ENCODE results near the gene TEP1. TPM values are rescaled to one million over a fixed set of nuclear protein-coding genes. Genes with fewer than 3 reads are reported as not detected.
A peak's percentile ranks its signal among the peaks of the same experiment; 100 is the strongest.
"Not testable (repeated sequence)": the region's sequence is repeated elsewhere in the genome, so short reads cannot be mapped to it uniquely, and the experiment has no call there.

TEP1 gene
- total RNA-seq: 10 to 100 TPM; 36.1 to 38.7 TPM
- long read RNA-seq, donor 1, partial matches to known transcripts: 1 of 1 reads
- long read RNA-seq, donor 1, other reads (novel, unspliced or antisense): 0 of 1 reads
- long read RNA-seq, donor 2, partial matches to known transcripts: 6 of 7 reads
- long read RNA-seq, donor 2, other reads (novel, unspliced or antisense): 1 of 7 reads

DNA sequence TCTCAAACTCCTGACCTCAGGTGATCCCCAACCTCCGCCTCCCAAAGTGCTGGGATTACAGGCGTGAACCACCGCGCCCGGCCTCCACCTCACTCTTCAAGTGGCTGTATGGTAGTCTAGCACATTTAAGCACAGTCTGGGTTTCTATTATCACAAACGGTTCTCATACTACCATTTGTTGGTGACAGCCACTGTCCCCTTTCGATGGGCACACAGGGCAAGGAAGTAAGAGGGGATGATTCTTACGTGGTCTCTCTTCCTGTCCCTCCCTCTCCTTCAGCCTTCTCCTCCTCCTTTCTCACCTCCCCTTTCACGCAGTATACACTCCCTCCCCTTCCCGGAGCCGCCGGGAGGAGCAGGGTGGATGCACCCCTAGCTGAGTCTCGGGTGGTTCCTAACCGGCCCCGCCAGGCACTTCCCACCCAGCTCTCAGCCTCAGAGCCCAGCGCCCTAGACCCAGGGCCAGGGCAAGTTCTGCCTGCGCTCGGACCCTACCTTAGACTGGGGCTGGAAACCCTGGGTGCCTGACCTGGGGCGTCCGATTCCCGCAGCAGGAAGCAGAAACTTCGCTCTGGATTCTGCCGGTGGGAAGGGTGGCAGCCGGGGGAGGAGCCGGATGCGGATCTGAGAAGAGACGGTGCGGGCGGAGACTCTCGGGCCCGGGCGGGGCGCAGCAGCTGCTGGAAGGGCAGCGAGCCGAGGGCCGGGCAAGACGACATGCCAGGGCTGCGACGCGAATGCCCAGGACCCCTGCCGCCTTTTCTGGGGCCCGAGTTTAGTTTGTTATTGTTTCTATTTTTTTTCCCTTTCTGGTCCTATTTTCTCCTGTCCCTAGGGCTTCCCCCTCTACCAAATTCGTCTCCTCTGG is at the start of gene TEP1:
Gene TEP1, minus strand, starts transcription at position 626 of the 868 bp plus-strand sequence. CDS start 5,062 bp downstream, outside the sequence.
- peak; percentile 97 for DNase-seq (ENCODE audit: low spot score)
- intact Hi-C loops (cut with DNase I): loop anchor here in 1 of 2 donors (5.0 kb wide), 2 partner anchors 199 to 269 kb away; partner anchors contain the start of gene RNASE4

DNA sequence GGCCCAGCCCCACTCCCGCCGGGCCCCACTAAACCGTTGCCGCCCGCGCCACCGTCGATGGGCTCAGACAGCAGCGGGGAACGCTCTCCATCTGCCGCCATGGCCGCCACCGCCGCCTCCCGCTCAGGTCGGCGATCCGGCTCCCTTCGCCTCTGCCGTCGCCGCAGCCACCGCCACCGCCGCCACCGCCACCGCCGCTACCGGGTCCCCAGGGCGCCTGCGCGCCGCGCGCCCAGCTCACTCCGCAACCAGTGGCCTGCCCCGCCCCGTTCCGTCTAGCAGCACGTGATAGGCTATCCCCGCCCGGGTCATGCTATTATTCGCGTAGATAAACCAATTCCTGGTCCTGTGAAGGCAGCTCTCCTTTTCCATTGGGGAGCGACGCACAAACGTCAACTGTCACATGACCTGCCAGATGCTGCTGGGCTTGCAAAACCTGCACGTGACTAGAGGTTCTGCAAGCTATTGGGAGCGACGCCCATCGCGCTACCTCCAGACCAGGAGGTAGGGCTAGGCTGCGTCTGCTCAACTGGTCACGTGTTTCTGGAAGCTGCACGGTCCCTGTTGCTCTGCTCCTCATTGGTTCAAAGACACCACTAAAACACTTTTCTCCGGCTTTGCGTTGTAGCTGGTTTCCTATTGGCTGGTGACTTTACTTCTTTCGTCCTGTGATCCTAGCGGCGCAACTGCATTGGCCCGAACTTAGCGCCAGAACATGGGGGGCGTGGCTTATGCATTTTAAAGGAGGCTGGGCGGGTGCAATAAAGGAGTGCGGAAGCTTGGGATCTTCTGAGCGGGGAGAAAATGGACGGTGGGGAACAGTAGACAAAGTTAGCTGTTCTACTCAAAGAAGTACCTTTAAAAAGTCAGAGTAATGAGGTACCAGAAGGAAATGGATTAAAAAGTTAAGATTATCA is 48.2 kb upstream of the TEP1 start, which contains the start of gene PIP4P1:
Gene PIP4P1, minus strand, starts transcription at position 210 of the 917 bp plus-strand sequence. Its CDS starts 109 bp downstream, at position 101.
- intact Hi-C loops (cut with DNase I): loop anchor here (2.0 to 10.0 kb wide), 2 partner anchors 153 to 227 kb away; partner anchors contain the start of gene ANG (in 1 of the 2)
- DNase-seq (ENCODE audit: low spot score): peak; percentile 99

DNA sequence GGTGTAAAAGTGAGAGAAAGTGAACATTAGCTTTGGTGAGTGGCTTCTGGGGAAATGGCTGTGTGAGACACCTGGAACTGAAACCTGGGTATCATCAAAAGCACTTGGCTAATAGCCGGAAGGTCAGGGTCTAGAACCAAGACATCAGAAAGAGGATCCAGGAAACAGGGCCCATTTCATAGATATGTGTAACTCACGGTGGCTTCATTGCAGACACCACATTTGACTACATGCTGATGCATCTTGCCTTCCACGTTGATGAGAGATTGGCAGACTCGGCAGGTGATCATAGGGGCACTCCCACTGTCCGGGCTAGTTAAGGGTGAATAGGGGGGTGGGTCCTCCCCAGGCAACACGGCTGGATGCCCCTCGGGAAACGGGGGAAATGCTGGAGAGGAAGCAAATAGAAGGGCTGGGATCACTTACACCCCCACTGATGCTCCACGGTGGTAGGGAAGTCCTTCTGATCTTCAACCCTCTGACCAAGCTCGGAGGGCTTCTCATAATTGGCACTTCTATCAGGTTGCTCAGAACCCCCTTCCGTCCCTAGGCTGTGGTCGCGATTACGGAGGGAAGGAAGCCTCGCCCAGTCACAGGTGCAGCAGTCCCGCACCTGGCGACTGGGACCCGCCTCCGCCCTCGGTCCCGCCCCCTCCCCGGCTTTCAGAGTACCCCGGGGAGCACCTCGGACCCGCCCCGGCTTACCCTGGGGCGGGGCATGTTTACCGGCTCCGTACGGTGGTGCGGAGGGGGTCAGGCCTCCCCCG is 47.3 kb upstream of the TEP1 start:
- intact Hi-C loops (cut with DNase I): loop anchor here (2.0 to 10.0 kb wide), 2 partner anchors 154 to 228 kb away; partner anchors contain the start of gene ANG (in 1 of the 2)
- no peak for DNase-seq (ENCODE audit: low spot score)

DNA sequence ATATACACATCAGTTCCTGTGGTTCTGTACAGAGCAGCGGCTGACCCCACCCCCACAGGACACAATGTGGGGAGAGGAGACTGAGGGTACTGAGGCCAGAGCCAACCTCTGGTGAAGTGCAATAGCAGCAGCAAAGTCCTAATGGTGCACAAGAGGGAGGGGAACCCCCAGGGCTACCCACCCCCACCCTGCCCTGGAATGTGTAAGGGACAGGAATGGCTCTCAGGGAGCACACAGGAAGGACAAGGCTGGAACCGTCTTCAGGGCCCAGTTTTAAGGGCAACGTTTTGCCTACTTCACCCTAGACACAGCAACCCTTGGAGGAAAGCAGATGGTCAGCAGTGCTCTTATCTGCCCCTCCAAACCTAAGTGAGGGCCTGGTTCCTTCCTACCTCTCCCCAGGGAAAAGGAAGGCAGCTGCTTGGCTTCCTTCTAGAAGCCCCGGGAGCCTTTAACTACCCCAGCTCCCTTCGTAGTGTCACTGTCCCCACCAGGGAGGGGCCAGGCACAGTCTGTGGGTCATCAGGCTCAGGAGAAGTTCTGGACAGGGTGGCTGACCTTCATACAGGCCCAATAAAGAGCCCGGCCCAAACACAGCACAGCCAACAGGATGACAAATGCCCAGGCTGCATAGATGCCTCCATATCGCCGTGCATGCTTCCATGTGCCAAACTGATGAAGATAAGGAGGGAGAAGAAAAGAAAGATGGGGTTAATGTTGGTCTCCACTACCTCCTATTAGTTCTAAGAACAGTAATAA is 44.9 kb upstream of the TEP1 start:
- intact Hi-C loops (cut with DNase I): loop anchor here in 1 of 2 donors (10.0 kb wide), 2 partner anchors 123 to 507 kb away; partner anchors contain the start of gene CCNB1IP1
- DNase-seq (ENCODE audit: low spot score): no peak

- no peak for DNase-seq (ENCODE audit: low spot score)
- intact Hi-C loops (cut with DNase I): loop anchor here in 1 of 2 donors (10.0 kb wide), 2 partner anchors 122 to 508 kb away; partner anchors contain the start of gene CCNB1IP1
Observed at GRCh38 chr14:20456971-20457370, 43.7 kb upstream of the TEP1 start.

DNA sequence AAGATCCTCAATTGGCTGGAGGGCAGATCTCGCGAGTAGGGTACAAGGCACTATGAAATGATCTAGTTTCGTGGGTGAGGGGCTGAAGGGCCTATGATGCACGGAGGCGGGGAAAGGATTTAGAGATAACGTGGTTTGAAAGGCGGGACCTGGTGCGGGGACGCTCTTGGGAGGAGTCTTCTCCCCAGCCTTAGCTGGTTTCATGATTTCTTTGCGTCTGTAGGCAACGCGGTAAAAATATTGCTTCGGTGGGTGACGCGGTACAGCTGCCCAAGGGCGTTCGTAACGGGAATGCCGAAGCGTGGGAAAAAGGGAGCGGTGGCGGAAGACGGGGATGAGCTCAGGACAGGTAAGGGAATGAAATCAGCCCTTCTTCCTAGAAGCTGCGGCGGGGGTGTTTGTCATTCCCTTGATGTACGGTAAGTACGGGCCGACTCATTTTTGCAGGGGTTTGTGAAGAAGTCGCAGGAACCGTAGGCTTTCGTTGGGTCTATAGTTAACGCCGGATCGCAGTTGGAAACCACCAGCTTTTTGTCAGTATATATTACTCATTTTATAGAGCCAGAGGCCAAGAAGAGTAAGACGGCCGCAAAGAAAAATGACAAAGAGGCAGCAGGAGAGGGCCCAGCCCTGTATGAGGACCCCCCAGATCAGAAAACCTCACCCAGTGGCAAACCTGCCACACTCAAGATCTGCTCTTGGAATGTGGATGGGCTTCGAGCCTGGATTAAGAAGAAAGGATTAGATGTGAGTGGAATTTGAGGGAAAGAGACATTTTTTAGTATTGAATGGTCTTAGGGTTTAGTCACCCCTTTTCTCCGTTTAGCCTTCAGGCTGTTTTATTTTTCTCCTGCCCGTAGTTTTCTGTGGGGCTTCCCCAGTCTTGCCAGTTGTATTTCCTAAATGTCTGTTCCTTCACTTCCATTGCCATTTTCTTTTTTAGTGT is 42.3 kb upstream of the TEP1 start:
- intact Hi-C loops (cut with DNase I): loop anchor here in 1 of 2 donors (10.0 kb wide), 2 partner anchors 121 to 509 kb away; partner anchors contain the start of gene CCNB1IP1
- no peak for DNase-seq (ENCODE audit: low spot score)

GRCh38 chr14:20454516-20455354 is 41.4 kb upstream of the TEP1 start, which contains the start of the genes APEX1 and OSGEP:
APEX1 (plus strand) TSS chr14:20455226; CDS start chr14:20455646, 420 bp downstream.
OSGEP (minus strand) TSS chr14:20454812; CDS start chr14:20454683, 129 bp downstream.
- DNase-seq (ENCODE audit: low spot score): peak; percentile 100
- intact Hi-C loops (cut with DNase I): loop anchor here in 1 of 2 donors (10.0 kb wide), 2 partner anchors 120 to 510 kb away; partner anchors contain the start of gene CCNB1IP1

GRCh38 chr14:20452831-20453230 is 39.5 kb upstream of the TEP1 start:
- intact Hi-C loops (cut with DNase I): loop anchor here in 1 of 2 donors (10.0 kb wide), 2 partner anchors 118 to 512 kb away; partner anchors contain the start of gene CCNB1IP1
- not testable (repeated sequence) for DNase-seq (ENCODE audit: low spot score)

DNA sequence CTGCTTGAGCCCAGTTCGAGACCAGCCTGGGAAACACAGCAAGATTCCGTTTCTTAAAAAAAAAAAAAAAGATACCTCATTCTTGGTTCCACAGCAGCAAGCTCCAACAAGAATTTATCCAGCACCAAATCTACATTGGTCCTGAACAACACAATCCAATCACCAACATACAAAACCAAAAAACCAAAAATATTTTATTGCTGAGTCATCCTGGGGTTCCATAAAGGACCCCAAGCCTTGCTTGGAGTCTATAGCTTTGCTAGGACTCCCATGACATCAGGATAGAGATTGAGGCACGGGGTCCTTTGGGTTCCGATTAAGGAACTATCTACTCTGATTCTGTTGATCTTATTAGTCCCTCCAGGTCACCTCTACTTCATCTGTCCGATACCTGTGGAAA is 33.6 kb upstream of the TEP1 start:
- intact Hi-C loops (cut with DNase I): no loop called here
- DNase-seq (ENCODE audit: low spot score): no peak

GRCh38 chr14:20443650-20444049 is 30.3 kb upstream of the TEP1 start:
- DNase-seq (ENCODE audit: low spot score); intact Hi-C loops (cut with DNase I): not testable (repeated sequence)

DNA sequence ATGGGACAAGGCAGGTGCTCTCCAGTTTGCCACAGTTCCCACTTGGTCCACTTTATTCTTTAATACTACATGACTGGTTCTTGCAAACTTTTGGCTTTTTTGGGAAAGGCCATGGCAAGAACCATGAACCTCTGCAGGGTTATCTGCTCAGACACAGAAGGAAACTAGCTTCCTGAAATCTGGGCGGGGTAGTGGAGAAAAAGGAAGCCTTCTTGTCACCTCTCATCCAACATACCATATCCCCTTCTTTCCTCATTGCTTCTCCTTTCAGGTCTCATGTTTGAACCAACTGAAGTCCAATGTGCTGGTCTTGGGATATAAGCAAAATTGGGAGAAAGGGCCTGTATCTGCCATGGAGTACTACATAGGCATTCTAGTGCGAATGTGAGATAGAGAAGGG is 28.2 kb upstream of the TEP1 start:
- intact Hi-C loops (cut with DNase I): no loop called here
- DNase-seq (ENCODE audit: low spot score): no peak

- DNase-seq (ENCODE audit: low spot score): no peak
- intact Hi-C loops (cut with DNase I): no loop called here
Observed at GRCh38 chr14:20440882-20441281, 27.6 kb upstream of the TEP1 start.

DNA sequence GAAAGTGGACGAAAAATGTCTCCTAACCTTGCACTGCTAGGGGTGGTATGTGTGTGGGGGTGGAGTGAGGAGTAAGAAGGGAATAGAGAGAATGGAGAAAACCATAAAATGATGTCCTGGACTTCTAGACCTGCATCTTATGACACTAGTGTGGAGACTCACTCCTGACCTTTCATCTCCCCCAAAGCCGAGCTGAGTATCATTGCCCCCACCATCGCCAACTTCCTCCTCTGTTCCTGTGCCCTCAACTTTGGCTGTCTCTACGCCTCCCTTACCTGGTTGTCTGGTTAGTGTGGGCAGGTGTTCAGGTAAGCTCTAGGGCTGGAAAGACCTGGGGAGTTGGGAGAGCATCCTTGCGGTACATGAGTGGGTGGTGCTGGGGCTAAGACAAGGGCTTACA is 27.2 kb upstream of the TEP1 start:
- intact Hi-C loops (cut with DNase I): no loop called here

GRCh38 chr14:20438664-20439063 is 25.4 kb upstream of the TEP1 start:
- intact Hi-C loops (cut with DNase I): no loop called here
- DNase-seq (ENCODE audit: low spot score): no peak

More for the DNA sequence above, 27.2 kb upstream of the TEP1 start:
- no peak for DNase-seq (ENCODE audit: low spot score)

DNA sequence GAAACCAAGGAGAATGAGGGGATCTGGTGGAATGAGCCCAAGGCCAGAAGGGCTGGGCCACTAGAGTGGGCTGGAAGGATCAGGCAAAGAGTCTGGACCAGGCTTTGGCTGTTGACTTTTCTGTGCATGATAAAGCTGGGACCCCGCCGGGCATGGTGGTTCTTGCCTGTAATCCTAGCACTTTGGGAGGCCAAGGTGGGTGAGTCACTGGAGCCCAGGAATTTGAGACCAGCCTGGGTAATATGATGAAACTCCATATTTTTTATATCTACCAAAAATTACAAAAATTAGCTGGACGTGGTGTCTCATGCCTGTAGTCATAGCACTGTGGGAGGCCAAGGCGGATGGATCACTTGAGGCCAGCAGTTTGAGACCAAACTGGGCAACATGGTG is 23.1 kb upstream of the TEP1 start:
- intact Hi-C loops (cut with DNase I): no loop called here
- DNase-seq (ENCODE audit: low spot score): no peak

All from posterior vena cava (tissue), 2 donors.